IPS-20b (cell line): ENCODE measurements around the gene FGF11.

Source experiments
- H3K27ac ChIP-seq: one replicate; pipeline ENCODE4 v1.5.1; 2013; ENCODE audit warnings: low read length
- H3K27me3 ChIP-seq: 2 replicates; pipeline ENCODE4 v1.6.1; 2013; ENCODE audit warnings: mild to moderate bottlenecking, low read length, inconsistent platforms; ENCODE audit not compliant: insufficient read depth
- H3K36me3 ChIP-seq: 2 replicates; pipeline ENCODE4 v1.6.1; 2013; ENCODE audit warnings: low read depth, mild to moderate bottlenecking, inconsistent platforms, low read length, moderate library complexity; ENCODE audit not compliant: insufficient read depth
- H3K4me1 ChIP-seq: 2 replicates; pipeline ENCODE4 v1.6.1; 2013; ENCODE audit warnings: mild to moderate bottlenecking, control low read depth, inconsistent platforms, low read length, moderate library complexity; ENCODE audit not compliant: insufficient read depth
- H3K4me3 ChIP-seq: 2 replicates; pipeline ENCODE4 v1.5.1; 2013; ENCODE audit warnings: mild to moderate bottlenecking, low read length, inconsistent platforms
- H3K9ac ChIP-seq: 2 replicates; pipeline ENCODE4 v1.6.1; 2013; ENCODE audit warnings: low read depth, mild to moderate bottlenecking, inconsistent platforms, low read length, moderate library complexity
- H3K9me3 ChIP-seq: 2 replicates; pipeline ENCODE4 v1.6.1; 2013; ENCODE audit warnings: mild to moderate bottlenecking, low read depth, low read length, inconsistent platforms; ENCODE audit not compliant: insufficient read depth

FGF11 gene

GRCh38 chr17:7445619-7445968 lies 6.3 kb downstream of the FGF11 start:
- H3K27me3 ChIP-seq = peaks cover 45% of the 10 kb centered on the region
- no peak overlapping the region for H3K27ac ChIP-seq
- H3K9me3 ChIP-seq = no peaks in the 10 kb centered on the region
- no peaks in the 10 kb centered on the region for H3K36me3 ChIP-seq
- H3K9ac ChIP-seq = peak overlapping the region; percentile 45; the same call in 1 of the 2 replicates
- H3K4me3 ChIP-seq = peak overlapping the region; percentile 65
- H3K4me1 ChIP-seq = peaks cover 20% of the 10 kb centered on the region; the same call in 1 of the 2 replicates

- Histone ChIP-seq H3K4me1 (peaks cover 8% of the 10 kb centered on the region; the same call in 1 of the 2 replicates), H3K4me3 (no peak overlapping the region), H3K27ac (no peak overlapping the region), H3K9ac (no peak overlapping the region), H3K9me3 (no peaks in the 10 kb centered on the region), H3K36me3 (no peaks in the 10 kb centered on the region), H3K27me3 (peaks cover 26% of the 10 kb centered on the region)
These were observed 9.1 kb downstream of the FGF11 start for GRCh38 chr17:7448461-7448860.

GRCh38 chr17:7459961-7460545 lies 20.7 kb downstream of the FGF11 start:
- Histone ChIP-seq H3K36me3 (peaks cover 5% of the 10 kb centered on the region; the same call in 1 of the 2 replicates), H3K4me1 (peaks cover 4% of the 10 kb centered on the region; the same call in 1 of the 2 replicates), H3K9me3 (no peaks in the 10 kb centered on the region), H3K27me3 (no peaks in the 10 kb centered on the region), H3K27ac (no peak overlapping the region), H3K9ac (no peak overlapping the region), H3K4me3 (no peak overlapping the region)

- Histone ChIP-seq H3K27me3 (no peaks in the 10 kb centered on the region), H3K4me3 (no peak overlapping the region), H3K36me3 (peaks cover 5% of the 10 kb centered on the region; the same call in 1 of the 2 replicates), H3K9me3 (no peaks in the 10 kb centered on the region), H3K9ac (no peak overlapping the region), H3K4me1 (peaks cover 4% of the 10 kb centered on the region; the same call in 1 of the 2 replicates), H3K27ac (no peak overlapping the region)
These were observed 21.7 kb downstream of the FGF11 start for GRCh38 chr17:7460850-7461660.

GRCh38 chr17:7462474-7463371 lies 23.4 kb downstream of the FGF11 start:
- Histone ChIP-seq H3K36me3 (peaks cover 9% of the 10 kb centered on the region), H3K27me3 (no peaks in the 10 kb centered on the region), H3K4me1 (peaks cover 4% of the 10 kb centered on the region; the same call in 1 of the 2 replicates), H3K9me3 (no peaks in the 10 kb centered on the region), H3K27ac (no peak overlapping the region), H3K9ac (no peak overlapping the region), H3K4me3 (no peak overlapping the region)

- Histone ChIP-seq H3K27ac (no peak overlapping the region), H3K9ac (no peak overlapping the region), H3K9me3 (no peaks in the 10 kb centered on the region), H3K4me1 (peaks cover 4% of the 10 kb centered on the region; the same call in 1 of the 2 replicates), H3K4me3 (no peak overlapping the region), H3K27me3 (no peaks in the 10 kb centered on the region), H3K36me3 (peaks cover 9% of the 10 kb centered on the region)
These were observed 24.1 kb downstream of the FGF11 start for GRCh38 chr17:7463372-7463846.

- no peak overlapping the region for H3K4me3 ChIP-seq
- H3K36me3 ChIP-seq = peaks cover 9% of the 10 kb centered on the region
These were observed 24.8 kb downstream of the FGF11 start for GRCh38 chr17:7464081-7464480.

GRCh38 chr17:7465597-7466275 lies 26.4 kb downstream of the FGF11 start:
- H3K4me1 ChIP-seq = peaks cover 4% of the 10 kb centered on the region; the same call in 1 of the 2 replicates
- no peaks in the 10 kb centered on the region for H3K9me3 ChIP-seq
- H3K27me3 ChIP-seq = no peaks in the 10 kb centered on the region
- H3K36me3 ChIP-seq = peaks cover 9% of the 10 kb centered on the region
- no peak overlapping the region for H3K4me3 ChIP-seq
- H3K9ac ChIP-seq = no peak overlapping the region
- no peak overlapping the region for H3K27ac ChIP-seq

More at GRCh38 chr17:7464081-7464480, 24.8 kb downstream of the FGF11 start:
- H3K27ac ChIP-seq = no peak overlapping the region
- H3K9me3 ChIP-seq = no peaks in the 10 kb centered on the region
- H3K4me1 ChIP-seq = peaks cover 4% of the 10 kb centered on the region; the same call in 1 of the 2 replicates
- H3K27me3 ChIP-seq = no peaks in the 10 kb centered on the region
- H3K9ac ChIP-seq = no peak overlapping the region

GRCh38 chr17:7466318-7466638 lies 27.0 kb downstream of the FGF11 start:
- Histone ChIP-seq H3K27ac (no peak overlapping the region), H3K4me1 (peaks cover under 1% of the 10 kb centered on the region; the same call in 1 of the 2 replicates), H3K9ac (no peak overlapping the region), H3K4me3 (no peak overlapping the region), H3K9me3 (no peaks in the 10 kb centered on the region), H3K36me3 (peaks cover 9% of the 10 kb centered on the region), H3K27me3 (no peaks in the 10 kb centered on the region)

- Histone ChIP-seq H3K36me3 (peaks cover 9% of the 10 kb centered on the region), H3K4me1 (no peaks in the 10 kb centered on the region), H3K9ac (no peak overlapping the region), H3K27ac (no peak overlapping the region), H3K4me3 (no peak overlapping the region), H3K9me3 (no peaks in the 10 kb centered on the region), H3K27me3 (no peaks in the 10 kb centered on the region)
These were observed 27.5 kb downstream of the FGF11 start for GRCh38 chr17:7466639-7467341.
